Tibial nerve (tissue), 4 donors: Measurements from ENCODE around the gene RDX.

ENCODE experiments used
- CTCF ChIP-seq, 5 experiments: fragments of 200-600 bp in 3 of 5; fragments of 450-650 bp in 2 of 5; sonication (generic) in 3 of 5; IDR thresholded peaks; one replicate each; pipeline ENCODE4 v1.5.1; 2016 to 2019; ENCODE audit warnings: antibody characterized with exemption in 5 of 5, mild to moderate bottlenecking in 3 of 5, moderate library complexity in 2 of 5
- EP300 ChIP-seq, 2 donors: sonication (generic); formaldehyde crosslinking; IDR thresholded peaks; one replicate each; pipeline ENCODE4 v1.6.1; 2017; ENCODE audit warnings: antibody characterized with exemption in 2 of 2, mild to moderate bottlenecking in 1 of 2

DNA sequence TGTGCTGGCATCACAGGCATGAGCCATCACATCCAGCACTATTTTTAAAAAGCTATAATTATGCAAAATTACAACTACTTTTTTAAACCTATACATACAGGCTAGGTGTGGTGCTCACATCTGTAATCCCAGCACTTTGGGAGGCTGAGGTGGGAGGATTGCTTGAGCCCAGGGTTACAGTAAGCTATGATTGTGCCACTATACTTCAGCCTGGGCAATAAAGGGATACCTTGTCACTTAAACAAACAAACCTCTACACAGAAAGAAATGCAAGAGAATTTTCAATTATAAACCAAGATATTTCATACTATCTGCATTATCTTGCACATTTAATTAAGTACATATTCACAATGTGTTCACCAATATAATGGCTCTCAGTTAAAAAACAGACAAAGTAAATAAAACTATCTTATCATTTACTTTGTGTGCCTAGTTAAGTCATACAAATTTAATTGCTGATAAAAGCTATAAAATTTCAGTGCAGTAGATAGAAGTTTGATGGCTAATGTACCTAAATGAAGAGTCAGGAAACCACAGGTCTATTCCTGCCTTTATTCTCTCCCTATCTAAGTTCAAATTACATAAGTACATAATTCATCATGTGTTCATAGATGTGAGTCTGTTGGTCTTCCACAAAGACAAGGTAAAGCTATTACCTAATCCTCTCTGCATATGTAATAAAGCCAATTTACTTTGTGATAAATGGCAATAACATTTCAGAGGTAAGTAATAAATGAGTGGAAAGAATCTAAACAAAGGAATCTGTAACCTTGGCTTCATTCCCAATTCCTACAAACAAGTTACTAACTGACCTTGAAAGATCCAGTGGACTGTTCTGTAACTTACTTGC lies 9.0 kb upstream of the RDX start:
- TF ChIP-seq CTCF (IDR thresholded peaks at IDR 0.05) (no peak), EP300 (IDR thresholded peaks at IDR 0.05) (no peak)
